Measurements from ENCODE around the gene NIPA2. TPM values are rescaled to one million over a fixed set of nuclear protein-coding genes. Genes with fewer than 3 reads are reported as not detected.

NIPA2 gene
- polyA plus RNA-seq, 2 of the 4 experiments (the other 2 are of a cell fraction), result 120 to 153 TPM

- TF ChIP-seq PBX3 (IDR thresholded peaks at IDR 0.05) (no peak), SREBF2 (IDR thresholded peaks at IDR 0.05) (no peak)
These were observed 50.8 kb downstream of the NIPA2 start (continued) for GRCh38 chr15:22889146-22889818.

GRCh38 chr15:22890296-22890695 is 51.8 kb downstream of the NIPA2 start:
- H3K4me1 ChIP-seq, result peaks cover 21% of the 10 kb centered on the region
- WGBS (ENCODE audit: missing lambda C conversion rate), result 94% methylated on average over 9 of the region's 11 CpGs
- no peak for TF ChIP-seq ATOH8 (CRISPR knock-in tag; IDR thresholded peaks at IDR 0.05; ENCODE audit: low read depth)
- no peak for TF ChIP-seq RFX5 (IDR thresholded peaks at IDR 0.05)
- TF ChIP-seq TFCP2L1 (CRISPR knock-in tag; IDR thresholded peaks at IDR 0.05), result no peak
- no peak for TF ChIP-seq EP300 (IDR thresholded peaks at IDR 0.05)
- TF ChIP-seq CEBPB (IDR thresholded peaks at IDR 0.05), result no peak
- no peak for TF ChIP-seq BHLHE40 (IDR thresholded peaks at IDR 0.05; ENCODE audit: low read depth, low read length)
- no peak for TF ChIP-seq RCOR1 (IDR thresholded peaks at IDR 0.05; ENCODE audit: low read depth, low read length)
- TF ChIP-seq NFE2L2 (conservative IDR thresholded peaks at IDR 0.05; ENCODE audit: low read length), result no peak
- TF ChIP-seq REST (IDR thresholded peaks at IDR 0.05), result no peak
- TF ChIP-seq RAD21 (conservative IDR thresholded peaks at IDR 0.05 in 1 of 2, IDR thresholded peaks at IDR 0.05 in 1 of 2), result no peak
- TF ChIP-seq JUNB (IDR thresholded peaks at IDR 0.05), result no peak
- TF ChIP-seq NR3C1 (IDR thresholded peaks at IDR 0.05), result no peak
- TF ChIP-seq BCL3 (IDR thresholded peaks at IDR 0.05), result no peak
- no peak for TF ChIP-seq HDAC2 (IDR thresholded peaks at IDR 0.05)
- no peak for TF ChIP-seq ESRRA (IDR thresholded peaks at IDR 0.05; ENCODE audit: borderline replicate concordance, low read length)
- TF ChIP-seq FOXS1 (CRISPR knock-in tag; IDR thresholded peaks at IDR 0.05), result no peak
- no peak for TF ChIP-seq HES2 (IDR thresholded peaks at IDR 0.05)
- DNase-seq (ENCODE audit: low read depth in 1 of 2, low spot score in 1 of 2), result no peak
- no peak overlapping the region for H3K4me3 ChIP-seq
- no peak overlapping the region for H3K4me2 ChIP-seq
- ATAC-seq, result no peak
- POLR2A ChIA-PET, result no interaction called here
- no peak for FAIRE-seq
- no peaks in the 10 kb centered on the region for H3K9me3 ChIP-seq
- H3K27ac ChIP-seq, result no peak overlapping the region
- CTCF ChIA-PET, result no interaction called here

Data from A549 (cell line).